Cortex of kidney (tissue), 1 donor: ENCODE measurements around the gene ZNF567.
A peak's percentile ranks its signal among the peaks of the same experiment; 100 is the strongest.
"Not testable (repeated sequence)": the region's sequence is repeated elsewhere in the genome, so short reads cannot be mapped to it uniquely, and the experiment has no call there.

Experiments used
- DNase-seq: peaks from one replicate; lab custom pipeline; 2025; lab: John Stamatoyannopoulos, UW

Gene ZNF567

GRCh38 chr19:36687214-36688056 lies at the start of gene ZNF567:
Gene ZNF567 (plus strand): TSS chr19:36687612. CDS start chr19:36694868, 7,256 bp downstream.
- peak; percentile 40 for DNase-seq

- no peak for DNase-seq
Observed at GRCh38 chr19:36638862-36639510, 48.4 kb upstream of the ZNF567 start.

GRCh38 chr19:36646746-36647145 lies 40.7 kb upstream of the ZNF567 start:
- no peak for DNase-seq

- DNase-seq = no peak
Observed at GRCh38 chr19:36652958-36653357, 34.5 kb upstream of the ZNF567 start.

GRCh38 chr19:36665832-36666231 lies 21.6 kb upstream of the ZNF567 start:
- DNase-seq = no peak

GRCh38 chr19:36668646-36669045 lies 18.8 kb upstream of the ZNF567 start:
- DNase-seq = no peak

GRCh38 chr19:36672368-36672767 lies 15.0 kb upstream of the ZNF567 start:
- DNase-seq = no peak

- DNase-seq = no peak
Observed at GRCh38 chr19:36674201-36674600, 13.2 kb upstream of the ZNF567 start.

- DNase-seq = no peak
Observed at GRCh38 chr19:36679455-36679854, 8.0 kb upstream of the ZNF567 start.

- no peak for DNase-seq
Observed at GRCh38 chr19:36685835-36686234, 1.6 kb upstream of the ZNF567 start.

- DNase-seq = no peak
Observed at GRCh38 chr19:36686365-36687213, 823 bp upstream of the ZNF567 start.

- DNase-seq = no peak
Observed at GRCh38 chr19:36688058-36688457, 646 bp downstream of the ZNF567 start.

- no peak for DNase-seq
Observed at GRCh38 chr19:36707134-36707533, 19.7 kb downstream of the ZNF567 start.

GRCh38 chr19:36709423-36709822 lies 22.0 kb downstream of the ZNF567 start:
- no peak for DNase-seq

- no peak for DNase-seq
Observed at GRCh38 chr19:36719687-36720556, 32.5 kb downstream of the ZNF567 start.

- DNase-seq = not testable (repeated sequence)
Observed at GRCh38 chr19:36736166-36736565, 48.8 kb downstream of the ZNF567 start.

GRCh38 chr19:36745870-36746269 lies 58.5 kb downstream of the ZNF567 start:
- DNase-seq = no peak

GRCh38 chr19:36747750-36748149 lies 60.3 kb downstream of the ZNF567 start:
- DNase-seq = no peak

- no peak for DNase-seq
Observed at GRCh38 chr19:36748431-36749275, 61.2 kb downstream of the ZNF567 start.

- DNase-seq = not testable (repeated sequence)
Observed at GRCh38 chr19:36749613-36750012, 62.2 kb downstream of the ZNF567 start.
